Transverse colon (tissue), 4 donors: ENCODE measurements around the gene PEX13.

Experiments
- EP300 ChIP-seq: sonication (generic); formaldehyde crosslinking; IDR thresholded peaks from one replicate; pipeline ENCODE4 v1.6.1; 2017; ENCODE audit warnings: antibody characterized with exemption, low read depth
- POLR2A ChIP-seq: fragments of 450-650 bp; IDR thresholded peaks from one replicate; pipeline ENCODE4 v1.6.1; 2016; ENCODE audit warnings: antibody characterized with exemption, mild to moderate bottlenecking, moderate library complexity
- POLR2AphosphoS5 ChIP-seq, 3 donors: sonication (generic); formaldehyde crosslinking; IDR thresholded peaks; one replicate each; pipeline ENCODE4 v1.6.1; 2016; ENCODE audit warnings: antibody characterized with exemption in 3 of 3
- TF ChIP-seq, protein P1 (sequence below), 5 experiments: fragments of 200-600 bp in 3 of 5; fragments of 450-650 bp in 2 of 5; sonication (generic) in 3 of 5; IDR thresholded peaks; 1 replicate in 2 of 5; 2 replicates in 3 of 5; pipeline ENCODE4 v1.5.1; 2016 to 2017; ENCODE audit warnings: antibody characterized with exemption in 5 of 5, inconsistent platforms in 3 of 5, mild to moderate bottlenecking in 2 of 5, moderate library complexity in 1 of 5

DNA sequence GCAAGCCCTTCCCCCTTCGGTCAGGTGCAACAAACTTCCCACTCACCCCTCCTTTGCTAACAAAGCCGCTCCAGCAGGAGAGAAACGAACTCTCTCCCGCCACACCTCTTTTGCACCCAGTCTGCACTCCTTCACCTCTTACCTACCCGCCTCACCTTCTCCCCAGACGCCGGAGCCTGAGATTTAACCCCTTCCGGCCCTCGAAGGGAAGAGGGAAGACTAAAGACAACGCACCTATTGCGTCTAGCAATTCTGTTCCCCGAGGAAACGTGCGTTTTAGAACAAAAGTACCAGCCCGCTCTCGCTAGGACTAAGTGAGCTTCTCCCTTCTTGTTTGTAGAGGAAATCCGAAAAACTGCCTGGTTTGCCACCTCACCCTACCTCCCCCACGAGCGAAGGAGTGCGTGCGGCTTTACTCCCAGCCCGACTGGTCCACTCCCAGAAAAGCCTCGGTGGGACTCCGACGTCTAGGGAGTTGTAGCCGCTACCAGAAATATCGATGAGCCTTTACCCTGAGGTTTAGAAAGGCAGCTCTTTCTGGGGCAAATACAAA is 441 bp upstream of the PEX13 start:
- TF ChIP-seq POLR2AphosphoS5 (IDR thresholded peaks at IDR 0.05) (peak in 2 of 3 donors; percentile 10 to 73), POLR2A (peak; percentile 35), EP300 (peak; percentile 27)
- TF ChIP-seq, protein P1, sequence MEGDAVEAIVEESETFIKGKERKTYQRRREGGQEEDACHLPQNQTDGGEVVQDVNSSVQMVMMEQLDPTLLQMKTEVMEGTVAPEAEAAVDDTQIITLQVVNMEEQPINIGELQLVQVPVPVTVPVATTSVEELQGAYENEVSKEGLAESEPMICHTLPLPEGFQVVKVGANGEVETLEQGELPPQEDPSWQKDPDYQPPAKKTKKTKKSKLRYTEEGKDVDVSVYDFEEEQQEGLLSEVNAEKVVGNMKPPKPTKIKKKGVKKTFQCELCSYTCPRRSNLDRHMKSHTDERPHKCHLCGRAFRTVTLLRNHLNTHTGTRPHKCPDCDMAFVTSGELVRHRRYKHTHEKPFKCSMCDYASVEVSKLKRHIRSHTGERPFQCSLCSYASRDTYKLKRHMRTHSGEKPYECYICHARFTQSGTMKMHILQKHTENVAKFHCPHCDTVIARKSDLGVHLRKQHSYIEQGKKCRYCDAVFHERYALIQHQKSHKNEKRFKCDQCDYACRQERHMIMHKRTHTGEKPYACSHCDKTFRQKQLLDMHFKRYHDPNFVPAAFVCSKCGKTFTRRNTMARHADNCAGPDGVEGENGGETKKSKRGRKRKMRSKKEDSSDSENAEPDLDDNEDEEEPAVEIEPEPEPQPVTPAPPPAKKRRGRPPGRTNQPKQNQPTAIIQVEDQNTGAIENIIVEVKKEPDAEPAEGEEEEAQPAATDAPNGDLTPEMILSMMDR (IDR thresholded peaks at IDR 0.05), result no peak
